GM12873 (cell line): ENCODE measurements around the gene PDSS2.

Experiments used
- TF ChIP-seq, protein P1 (sequence below): IDR thresholded peaks from 2 replicates; pipeline ENCODE4 v1.5.1; 2012; ENCODE audit warnings: low read depth, mild to moderate bottlenecking, moderate library complexity, low read length, control low read depth; ENCODE audit not compliant: insufficient read depth; ENCODE audit errors: missing control alignments

The PDSS2 gene

DNA sequence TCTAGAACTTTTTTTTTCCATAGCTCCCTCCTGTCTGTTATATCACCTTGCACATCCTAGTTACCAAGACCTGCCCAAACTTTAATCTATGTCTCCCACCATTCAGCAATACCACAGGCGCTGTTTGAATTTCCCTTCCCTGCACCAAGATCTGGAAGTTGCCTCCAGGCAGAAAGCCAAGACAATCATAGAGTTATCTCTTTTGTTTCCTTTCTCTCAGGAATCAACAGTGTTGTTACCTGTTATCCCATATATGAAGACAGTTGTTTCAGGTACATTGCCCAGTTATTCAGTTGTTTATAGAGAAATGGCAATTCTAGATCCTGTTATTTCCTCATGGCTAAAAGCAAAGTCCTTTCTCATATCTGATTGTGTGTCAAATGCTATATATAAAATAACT is 63.2 kb downstream of the PDSS2 start:
- TF ChIP-seq, protein P1, sequence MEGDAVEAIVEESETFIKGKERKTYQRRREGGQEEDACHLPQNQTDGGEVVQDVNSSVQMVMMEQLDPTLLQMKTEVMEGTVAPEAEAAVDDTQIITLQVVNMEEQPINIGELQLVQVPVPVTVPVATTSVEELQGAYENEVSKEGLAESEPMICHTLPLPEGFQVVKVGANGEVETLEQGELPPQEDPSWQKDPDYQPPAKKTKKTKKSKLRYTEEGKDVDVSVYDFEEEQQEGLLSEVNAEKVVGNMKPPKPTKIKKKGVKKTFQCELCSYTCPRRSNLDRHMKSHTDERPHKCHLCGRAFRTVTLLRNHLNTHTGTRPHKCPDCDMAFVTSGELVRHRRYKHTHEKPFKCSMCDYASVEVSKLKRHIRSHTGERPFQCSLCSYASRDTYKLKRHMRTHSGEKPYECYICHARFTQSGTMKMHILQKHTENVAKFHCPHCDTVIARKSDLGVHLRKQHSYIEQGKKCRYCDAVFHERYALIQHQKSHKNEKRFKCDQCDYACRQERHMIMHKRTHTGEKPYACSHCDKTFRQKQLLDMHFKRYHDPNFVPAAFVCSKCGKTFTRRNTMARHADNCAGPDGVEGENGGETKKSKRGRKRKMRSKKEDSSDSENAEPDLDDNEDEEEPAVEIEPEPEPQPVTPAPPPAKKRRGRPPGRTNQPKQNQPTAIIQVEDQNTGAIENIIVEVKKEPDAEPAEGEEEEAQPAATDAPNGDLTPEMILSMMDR = no peak

DNA sequence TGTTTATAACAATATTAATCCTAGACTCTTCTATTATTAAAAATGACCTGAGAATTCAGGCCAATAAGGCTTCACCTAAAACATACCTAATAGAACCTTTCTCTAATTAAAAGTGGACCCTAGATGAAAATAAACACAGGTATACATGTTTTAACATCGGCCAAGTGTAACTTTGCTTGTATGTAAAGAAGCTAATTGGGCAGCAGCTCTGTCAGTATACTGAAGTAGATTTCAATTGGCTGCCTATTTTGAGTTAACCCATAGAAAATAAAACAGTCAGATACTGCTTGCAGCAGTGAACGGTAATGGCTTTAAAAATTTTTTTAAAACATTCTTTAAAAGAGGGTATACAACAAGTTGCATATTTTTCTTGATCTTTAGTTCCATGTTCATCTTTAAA is 67.3 kb downstream of the PDSS2 start:
- TF ChIP-seq, protein P1 = no peak

DNA sequence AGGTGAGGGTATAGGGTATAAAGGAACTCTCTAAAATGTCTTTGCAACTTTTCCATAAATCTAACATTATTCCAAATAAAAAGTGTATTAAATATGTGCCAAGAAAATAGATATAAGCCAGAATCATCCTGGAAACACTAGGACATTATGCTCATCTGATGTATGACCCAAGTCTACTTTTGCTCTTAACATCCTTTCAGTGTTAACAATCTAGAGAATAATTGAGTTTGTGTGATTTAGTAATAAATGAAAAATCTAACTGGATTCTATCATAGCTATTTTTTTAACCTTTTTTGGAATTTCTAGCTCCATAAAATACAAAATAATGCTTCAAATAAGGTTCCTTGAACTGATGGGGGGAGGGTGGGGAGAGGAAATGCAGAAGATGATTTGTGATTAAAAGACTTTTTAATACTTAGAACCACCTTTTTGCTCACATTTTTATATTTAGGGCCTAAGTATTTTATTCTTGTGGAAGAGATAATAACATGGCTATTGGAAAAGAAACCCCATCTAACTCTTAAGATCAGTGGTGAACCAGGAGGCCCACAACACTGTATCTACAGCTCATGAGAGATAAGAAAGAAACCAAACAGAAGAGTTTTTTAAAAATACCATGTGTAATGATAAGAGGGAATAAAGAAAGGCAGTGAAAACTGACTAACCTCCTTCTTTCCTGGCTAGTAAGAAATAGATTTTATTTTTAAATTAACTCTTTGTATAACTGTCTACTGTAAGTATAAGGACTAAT is 68.5 kb downstream of the PDSS2 start:
- TF ChIP-seq, protein P1 = no peak

DNA sequence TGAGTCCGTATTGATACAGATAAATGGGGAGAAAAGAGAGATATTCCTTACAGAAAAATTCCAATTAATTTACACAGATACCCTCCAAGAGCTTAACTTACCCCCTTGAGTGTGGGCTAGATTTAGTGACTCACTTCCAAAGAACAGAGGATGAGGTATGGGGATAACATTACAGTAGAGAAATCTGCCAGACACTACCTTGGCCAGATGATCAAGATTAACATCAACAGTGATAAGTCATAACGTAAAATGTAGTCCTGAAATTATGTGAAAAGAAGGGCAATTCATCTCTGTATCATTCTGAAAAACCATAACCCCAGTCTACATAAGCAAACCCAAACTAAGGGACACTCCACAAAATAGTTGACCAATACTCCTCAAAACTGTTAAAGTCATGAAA is 69.3 kb downstream of the PDSS2 start:
- TF ChIP-seq, protein P1 = no peak

DNA sequence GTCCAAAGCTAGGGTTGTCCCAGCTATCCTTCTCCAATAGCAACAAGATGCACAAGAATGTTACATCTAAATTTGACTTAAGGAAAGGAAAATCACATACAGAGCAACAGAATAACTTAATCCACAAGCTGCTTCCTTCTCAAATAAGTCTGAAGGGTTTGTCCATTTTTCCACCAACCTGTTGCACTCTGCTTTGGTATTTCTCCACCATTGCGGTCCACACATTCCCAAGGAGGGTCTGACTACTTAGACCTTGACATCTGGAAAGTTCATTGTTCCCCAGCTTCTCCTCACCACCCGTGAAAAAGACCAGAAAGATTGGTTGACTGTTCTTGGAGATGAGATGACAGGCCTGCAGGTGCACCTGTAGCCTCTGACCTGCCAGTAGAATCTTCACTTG is 72.5 kb downstream of the PDSS2 start:
- TF ChIP-seq, protein P1 = no peak

DNA sequence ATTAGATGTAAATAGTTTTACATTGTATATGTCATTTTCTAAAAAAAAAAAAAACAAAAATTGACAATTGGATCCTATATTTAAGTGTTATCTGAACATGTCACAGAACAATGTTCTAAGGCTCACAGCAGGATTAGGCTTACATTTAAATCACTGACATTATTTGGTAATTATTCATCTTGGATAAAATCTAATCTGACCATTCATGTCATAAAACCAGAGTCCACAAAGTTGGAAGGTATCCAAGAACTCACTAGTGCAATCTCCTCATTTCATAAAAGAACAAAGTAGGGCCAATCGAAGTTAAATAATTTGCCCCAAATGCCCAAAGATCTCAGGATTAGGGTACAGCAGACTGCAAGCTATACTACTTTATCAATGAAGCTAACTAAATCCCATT is 73.0 kb downstream of the PDSS2 start:
- TF ChIP-seq, protein P1 = no peak

DNA sequence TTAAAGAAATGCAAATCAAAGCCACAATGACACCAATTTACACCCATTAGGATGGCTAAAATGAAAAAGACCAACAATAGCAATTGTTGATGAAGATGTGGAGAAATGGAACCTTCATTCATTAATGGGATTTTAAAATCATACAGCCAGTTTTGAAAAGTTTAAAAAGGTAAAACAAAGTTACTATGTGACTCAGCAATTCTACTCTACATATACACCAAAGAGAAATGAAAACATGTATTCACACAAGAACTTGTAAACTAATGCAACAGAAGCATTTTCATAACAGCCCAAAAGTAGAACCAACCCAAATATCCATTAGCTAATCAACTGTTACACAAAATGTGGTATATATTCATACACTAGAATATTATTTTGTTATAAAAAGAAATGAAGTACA is 75.7 kb downstream of the PDSS2 start:
- TF ChIP-seq, protein P1 = no peak
